HT1080 (cell line): ENCODE data around the gene RTTN. TPM values are rescaled to one million over a fixed set of nuclear protein-coding genes. Genes with fewer than 3 reads are reported as not detected.
A peak's percentile ranks its signal among the peaks of the same experiment; 100 is the strongest.

Experiments used
- DNase-seq: peaks from one replicate; pipeline ENCODE4 v3.0.0-alpha.2; 2015; ENCODE audit warnings: low read depth
- total RNA-seq: library from RNA; depleted of rRNA; stranded (reverse); fragments of >200 nt; shearing (Covaris generic); gene quantifications from 2 replicates; pipeline ENCODE4 v1.2.3, GENCODE V29; 2014; rRNA removed

RTTN gene
- total RNA-seq, 1 experiment from 2014 or later, result 13.0 TPM

DNA sequence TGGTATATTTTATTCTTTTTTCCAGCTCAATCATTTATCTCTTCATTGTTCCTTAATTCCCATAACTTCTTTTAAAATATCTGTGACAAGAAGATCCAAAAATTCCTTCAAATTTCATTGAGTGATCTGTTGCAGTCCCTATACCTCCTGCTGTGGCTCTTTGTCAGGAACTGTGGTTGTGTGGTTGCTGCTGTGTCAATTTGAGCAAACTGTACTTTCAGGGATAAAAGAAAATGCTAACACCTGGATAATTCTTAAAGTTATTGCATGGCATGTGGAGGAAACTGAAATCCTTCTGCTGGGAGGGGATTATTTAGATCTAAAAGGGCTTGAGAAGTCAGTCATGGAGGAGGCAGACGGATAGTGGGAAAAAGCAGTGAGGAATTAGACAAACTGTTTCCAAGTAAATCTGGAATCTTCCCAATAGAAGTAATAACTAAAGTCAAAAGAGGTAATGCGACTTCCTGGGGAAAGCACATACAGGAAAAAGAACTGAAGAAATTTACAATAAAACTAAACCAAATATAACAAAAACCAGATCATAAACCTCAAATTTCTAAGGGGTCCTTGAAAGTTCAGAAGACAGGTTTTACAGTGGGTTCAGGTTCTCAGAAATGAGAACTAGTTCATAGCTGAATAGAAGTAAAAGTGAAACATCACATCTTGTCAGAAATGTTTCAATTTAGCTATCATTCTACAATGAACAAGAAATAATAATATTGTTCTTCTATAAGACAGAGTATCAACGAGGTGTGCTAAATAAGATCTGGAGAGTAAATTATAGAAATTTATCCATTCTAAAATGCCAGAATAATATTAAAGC is 224.3 kb downstream of the RTTN start:
- DNase-seq, result no peak

DNA sequence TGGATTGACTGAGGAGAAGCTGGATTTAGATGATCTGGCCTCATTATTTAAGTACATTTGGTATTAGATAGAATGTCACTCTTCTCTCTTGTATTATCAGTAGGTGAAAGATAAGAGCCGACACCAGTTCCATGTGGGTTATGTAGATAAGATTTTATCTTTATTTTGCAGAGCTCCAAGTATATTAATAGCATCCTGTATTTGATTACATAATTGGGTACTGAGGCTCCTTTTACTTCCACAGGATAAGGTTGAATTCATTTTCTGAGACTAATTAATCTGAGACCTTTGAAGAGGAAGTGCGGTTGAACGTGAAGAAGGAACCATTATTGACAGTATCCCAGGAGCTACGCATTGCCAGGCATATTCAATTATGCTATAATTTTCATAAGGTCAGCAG is 225.0 kb downstream of the RTTN start:
- DNase-seq, result no peak

DNA sequence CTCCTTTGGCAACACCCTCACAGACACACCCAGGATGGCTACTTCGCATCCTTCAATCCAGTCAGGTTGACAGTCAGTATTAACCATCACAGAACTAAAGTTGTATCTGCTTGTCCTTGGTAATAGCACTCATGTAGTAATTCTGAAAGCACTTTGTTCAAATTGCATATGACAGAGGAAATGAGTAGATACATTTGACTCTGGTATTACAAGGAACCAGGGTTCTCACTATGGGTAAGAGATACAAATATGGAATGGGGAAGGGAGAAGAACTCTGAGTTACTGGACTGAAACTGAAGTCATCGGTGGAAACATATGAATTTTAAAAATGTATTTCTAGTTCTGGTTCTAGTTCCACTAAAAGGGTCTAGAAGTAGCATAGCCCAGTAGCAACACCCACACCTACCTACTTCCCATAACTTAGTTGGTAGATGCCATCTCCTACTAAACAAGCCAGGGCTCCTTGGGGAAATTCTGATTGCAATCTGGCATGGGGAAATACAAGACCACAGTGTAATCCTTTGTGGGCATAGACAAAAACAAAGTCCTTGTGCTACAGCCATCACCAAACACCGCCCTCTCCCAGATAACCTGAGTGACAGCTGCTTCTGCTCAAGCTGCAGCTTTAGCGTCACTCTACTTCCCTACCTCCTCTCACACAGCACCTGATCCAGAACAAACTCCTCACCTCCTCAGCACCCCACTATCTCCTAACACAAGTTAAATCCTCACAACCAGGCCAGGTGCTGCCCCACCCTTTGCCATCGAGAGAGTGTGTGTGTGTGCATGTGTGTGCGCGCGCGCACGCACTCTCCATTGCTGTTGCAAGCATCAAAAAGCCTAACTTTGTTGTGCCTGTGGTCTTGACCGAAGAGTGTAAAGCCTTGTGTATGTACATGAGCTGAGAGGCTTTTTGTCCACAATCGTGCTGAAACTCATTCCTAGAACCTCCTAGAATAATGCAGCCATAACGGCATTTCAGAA is 226.5 kb downstream of the RTTN start:
- no peak for DNase-seq

DNA sequence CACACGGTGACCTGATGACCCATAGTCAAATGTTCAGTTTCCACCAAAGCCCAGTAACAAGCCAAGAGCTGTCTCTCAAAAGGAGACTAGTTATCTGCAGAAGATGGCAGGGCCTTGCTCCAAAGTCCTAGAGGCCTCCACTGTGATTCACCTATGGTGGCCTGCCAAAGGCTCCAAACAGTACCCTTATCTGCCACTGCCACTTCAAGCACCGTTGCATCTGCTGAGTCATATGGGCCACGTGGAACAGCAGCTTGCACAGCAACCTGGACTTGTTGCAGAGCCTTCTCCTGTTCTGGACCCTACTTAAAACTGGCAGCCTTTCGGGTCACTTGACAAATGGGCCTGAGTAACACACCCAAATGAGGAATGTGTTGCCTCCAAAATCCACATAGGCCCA is 230.2 kb downstream of the RTTN start:
- peak; percentile 16 for DNase-seq

DNA sequence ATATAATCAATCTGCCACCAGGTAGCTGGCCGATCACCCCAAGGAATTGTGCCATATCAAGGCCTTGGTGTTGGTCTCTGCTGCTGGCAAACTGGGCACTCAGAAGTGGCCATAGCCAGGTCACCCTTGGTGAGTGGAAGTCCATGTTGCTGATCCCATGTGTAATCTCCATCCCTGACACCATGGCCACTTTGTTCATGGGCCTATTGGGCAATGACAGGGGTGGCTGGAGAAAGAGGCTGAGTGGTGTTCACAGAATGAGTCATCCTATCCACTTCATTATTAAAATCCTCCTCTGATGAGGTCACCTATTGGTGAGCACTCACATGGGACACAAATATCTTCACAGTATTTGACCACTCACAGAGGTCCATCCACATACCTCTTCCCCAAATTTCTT is 231.1 kb downstream of the RTTN start:
- DNase-seq, result peak; percentile 76

DNA sequence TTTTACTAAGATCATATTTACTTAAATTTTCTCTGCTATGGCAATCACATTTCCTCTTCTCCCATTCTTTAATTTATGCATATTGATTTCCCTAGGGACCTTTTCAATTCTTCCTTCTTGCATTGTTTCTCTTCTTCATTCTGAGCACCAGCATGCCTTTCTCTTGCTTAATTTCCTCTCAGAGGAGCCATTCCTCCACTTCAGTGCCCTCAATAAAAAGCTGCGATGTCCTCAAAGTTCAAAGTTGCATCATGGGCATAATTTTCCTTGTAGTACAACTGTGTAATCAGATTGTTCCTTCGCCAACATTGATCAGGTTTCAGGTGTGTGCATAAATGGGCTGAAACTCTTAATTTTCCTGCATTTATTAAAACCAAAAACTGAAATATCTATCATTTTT is 236.0 kb downstream of the RTTN start:
- no peak for DNase-seq

DNA sequence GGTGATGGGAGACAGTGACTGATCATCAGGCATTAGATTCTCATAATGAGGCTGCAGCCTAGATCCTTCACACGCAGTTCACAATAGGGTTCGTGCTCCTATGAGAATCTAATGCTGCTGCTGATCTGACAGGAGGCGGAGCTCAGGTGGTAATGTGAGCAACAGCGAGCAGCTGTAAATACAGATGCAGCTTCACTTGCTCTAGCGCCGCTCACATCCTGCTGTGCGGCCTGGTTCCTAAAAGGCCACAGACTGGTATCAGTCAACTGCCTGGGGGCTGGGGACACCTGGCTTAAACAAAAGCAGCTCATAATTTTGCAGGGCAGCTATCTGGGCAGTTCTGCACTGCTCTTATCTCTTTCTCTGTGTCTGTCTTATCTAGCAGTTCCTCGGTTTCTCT is 237.4 kb downstream of the RTTN start:
- DNase-seq, result no peak

DNA sequence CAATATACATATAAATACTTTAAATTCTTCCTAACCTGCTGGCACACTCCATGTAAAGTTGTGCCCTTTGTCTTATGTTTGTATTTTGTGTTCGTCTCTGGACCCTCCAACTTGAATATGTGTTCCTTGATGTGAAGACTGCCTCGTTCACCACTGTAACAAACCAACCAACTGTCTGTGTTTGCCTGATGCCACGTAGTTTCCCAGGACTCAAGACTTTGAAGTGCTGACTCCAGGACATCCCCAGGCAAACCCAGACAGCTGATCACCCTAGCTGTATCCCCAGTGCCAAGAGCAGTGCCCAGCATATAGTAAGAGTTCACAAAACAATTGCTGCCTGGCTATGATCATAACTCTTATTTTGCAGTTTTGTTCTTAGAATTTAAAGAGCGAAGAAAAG is 242.3 kb downstream of the RTTN start:
- no peak for DNase-seq

DNA sequence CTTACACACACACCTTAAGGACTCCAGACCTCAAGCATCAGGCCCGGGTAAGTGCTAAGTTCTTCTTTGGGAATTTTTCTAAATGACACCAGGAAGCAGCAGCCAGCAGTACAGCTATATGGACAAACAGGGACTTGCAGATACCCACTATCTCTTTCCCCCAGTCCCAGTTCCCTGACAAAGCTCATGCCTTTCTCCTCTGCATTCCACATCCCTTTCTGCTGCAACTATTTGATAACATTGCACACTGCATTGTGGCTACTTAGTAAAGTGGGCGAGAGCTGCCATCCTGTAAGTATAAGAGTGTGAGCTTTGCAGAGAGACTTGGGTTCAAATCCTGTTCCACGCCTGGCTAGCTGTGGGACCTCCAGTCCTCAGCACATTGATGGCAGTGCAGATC is 243.8 kb downstream of the RTTN start:
- no peak for DNase-seq

DNA sequence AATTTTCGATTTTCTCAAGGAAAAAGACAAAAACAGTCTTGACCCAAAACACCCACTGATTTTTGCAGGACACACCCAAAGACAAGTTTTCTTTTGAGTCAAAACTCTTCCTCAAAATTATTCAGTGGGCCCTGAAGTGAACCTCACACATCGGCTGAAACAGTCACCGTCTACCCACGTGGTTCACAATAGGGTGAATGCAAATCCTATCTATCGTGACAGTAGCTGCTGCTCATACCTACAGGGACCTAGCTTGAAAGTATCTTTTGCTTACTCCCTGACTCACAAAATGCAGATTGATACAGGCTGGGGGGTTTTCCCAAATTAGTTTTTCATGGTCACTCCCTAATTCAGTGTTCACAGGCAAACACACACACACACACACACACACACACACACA is 247.1 kb downstream of the RTTN start:
- DNase-seq, result no peak

DNA sequence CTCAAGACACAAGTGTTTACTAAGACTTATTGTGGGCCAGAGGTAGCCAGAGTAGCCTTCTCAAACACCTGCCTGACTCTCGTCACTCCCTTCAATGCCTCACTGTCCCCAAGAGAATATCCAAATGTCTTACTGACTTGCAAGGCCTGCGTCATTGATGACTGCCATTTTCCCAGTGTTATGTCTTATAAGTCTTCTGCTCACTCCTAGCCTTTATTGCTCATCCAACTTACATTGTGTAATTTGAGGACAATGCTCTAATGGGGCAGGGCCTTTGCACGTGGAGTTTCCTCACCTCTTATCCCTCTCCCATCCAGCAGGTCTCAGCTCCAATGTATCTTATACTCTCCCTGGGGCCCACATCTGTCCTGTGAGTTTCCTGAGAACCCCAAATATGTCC is 247.7 kb downstream of the RTTN start:
- DNase-seq, result no peak

DNA sequence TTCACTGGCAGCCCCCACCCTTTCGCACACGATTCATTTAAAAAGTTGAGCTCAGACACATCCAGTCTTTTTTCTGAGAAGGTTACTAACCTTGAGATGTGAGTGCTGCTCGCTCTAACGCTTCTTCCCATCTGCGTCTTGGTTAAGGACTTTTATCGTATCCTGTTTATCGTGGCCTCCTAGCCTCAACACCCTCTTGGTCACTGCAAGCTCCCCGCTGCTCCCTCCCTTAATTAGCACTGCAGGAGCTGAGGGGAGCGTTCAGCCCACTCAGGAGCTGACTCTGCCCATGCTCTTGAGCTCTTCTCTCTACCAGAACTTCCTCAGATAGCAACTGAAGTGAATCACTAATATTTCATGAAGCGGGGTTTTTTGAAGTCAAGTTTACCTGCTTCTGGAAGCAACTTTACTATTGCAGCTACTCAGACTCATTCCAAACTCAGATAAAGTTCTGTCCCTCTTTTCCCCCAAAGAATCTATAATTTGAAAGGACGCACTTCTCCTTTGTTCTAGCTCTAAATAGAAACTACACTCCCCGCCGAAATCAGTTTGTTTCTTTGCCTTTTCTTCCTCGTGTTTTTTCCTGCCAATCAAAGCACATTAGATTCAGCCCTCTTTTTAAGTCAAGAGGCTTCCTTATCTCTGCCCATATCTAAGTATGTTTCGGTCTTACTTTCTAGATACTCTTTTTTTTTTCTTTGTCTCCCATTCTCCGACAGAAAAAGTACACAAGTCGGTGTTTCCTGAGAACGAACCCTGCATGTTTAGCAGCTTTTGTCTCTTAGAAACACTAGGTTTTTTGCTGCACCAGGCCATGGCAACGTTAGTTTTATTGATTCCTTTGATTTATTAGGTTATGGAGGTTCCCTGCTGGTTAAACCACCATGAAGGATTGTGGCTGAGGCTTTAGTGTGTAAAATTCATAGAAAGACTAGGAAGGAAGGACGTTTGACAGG is 248.5 kb downstream of the RTTN start:
- no peak for DNase-seq

DNA sequence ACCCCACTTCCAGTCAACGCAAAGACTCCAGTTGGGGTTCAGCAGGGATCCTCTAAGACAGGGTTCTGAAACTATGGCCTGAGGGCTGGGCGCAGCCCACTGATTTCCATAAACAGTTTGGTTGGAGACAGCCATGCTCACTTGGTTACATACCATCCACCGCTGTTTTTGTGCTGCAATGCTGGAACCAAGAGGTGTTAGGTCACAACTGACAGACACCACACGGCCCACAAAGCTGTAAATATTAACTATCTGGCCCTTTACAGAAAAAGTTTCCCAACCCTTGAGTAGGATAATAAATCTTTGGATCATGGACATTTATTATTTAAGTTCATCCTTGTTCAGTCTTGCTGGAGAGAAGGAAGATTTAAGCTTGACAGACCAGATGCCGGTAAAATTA is 249.4 kb downstream of the RTTN start:
- no peak for DNase-seq

DNA sequence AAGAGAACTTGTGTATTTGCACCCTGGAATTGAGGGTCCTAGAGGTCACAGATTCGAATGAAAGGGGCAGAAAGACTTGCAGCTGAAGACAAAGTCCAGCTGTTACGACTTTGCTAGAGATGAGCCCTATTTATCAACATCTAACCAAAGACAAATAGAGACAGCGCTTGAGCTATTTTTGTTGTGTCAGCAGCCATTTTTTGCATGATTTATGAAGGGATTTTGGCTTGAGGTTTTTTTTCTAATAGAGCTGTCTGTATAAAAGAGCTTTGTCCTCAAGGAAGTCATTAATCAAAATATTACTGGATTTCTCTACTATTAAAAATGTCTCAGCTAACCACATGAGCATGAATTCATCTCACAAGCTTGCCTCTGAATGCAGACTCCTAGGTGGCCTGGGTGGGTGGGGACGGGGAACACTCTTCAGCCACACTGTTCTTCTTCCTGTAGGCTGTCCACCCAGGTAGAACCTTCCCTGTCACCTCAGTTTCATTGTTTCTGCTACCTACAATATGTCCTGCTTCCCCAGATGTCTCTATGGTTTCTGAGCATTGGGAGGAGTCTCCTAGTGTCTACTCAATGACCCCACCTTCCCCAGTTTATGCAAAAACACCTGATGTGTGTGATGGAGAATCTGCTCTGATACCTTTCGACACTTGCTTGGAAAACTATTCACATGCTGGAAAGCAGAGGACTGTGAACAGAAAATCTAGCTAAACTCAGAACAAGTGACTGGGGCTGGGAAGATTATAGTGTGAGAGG is 250.6 kb downstream of the RTTN start:
- no peak for DNase-seq

DNA sequence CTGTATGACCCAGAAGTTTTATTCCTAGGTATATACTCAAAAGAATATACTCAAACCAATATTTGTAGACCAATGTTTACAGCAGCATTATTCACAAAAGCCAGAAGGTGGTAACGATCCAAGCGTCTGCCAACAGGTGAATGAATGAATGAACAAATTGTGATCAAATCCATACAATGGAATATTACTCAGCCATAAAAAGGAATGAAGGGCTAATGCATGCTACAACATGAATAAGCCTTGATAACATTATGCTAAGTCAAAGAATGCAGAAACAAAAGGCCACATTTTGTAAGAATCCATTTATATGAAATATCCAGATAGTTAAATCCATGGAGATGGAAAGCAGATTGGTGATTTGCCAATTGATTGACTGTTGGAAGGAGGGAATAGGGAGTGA is 252.3 kb downstream of the RTTN start:
- DNase-seq, result no peak

Other genes with a start within 250 kb of the RTTN start
- 24.1 and 27.5 TPM in 2 replicates for gene SOCS6, start 83.4 kb upstream of the RTTN start, total RNA-seq